ENCODE data around the gene GLRA1.
"Not testable (repeated sequence)": the region's sequence is repeated elsewhere in the genome, so short reads cannot be mapped to it uniquely, and the experiment has no call there.

Gene GLRA1

GRCh38 chr5:151881621-151882225 is 42.9 kb downstream of the GLRA1 start:
- no peak for DNase-seq

- no peak for DNase-seq
Measured at GRCh38 chr5:151880324-151880723, 44.3 kb downstream of the GLRA1 start.

- no peak for DNase-seq
Measured at GRCh38 chr5:151873701-151874100, 51.0 kb downstream of the GLRA1 start.

- DNase-seq = no peak
Measured at GRCh38 chr5:151872701-151873100, 52.0 kb downstream of the GLRA1 start.

GRCh38 chr5:151870820-151871219 is 53.8 kb downstream of the GLRA1 start:
- peak; percentile 0 to 24 (median 5) for DNase-seq

GRCh38 chr5:151870271-151870670 is 54.4 kb downstream of the GLRA1 start:
- DNase-seq = no peak

GRCh38 chr5:151869843-151870242 is 54.8 kb downstream of the GLRA1 start:
- DNase-seq = no peak

GRCh38 chr5:151868451-151868850 is 56.2 kb downstream of the GLRA1 start:
- no peak for DNase-seq

GRCh38 chr5:151864061-151864748 is 60.4 kb downstream of the GLRA1 start:
- DNase-seq = no peak

- DNase-seq = no peak
Measured at GRCh38 chr5:151863566-151863965, 61.1 kb downstream of the GLRA1 start.

- DNase-seq = no peak
Measured at GRCh38 chr5:151862811-151863472, 61.7 kb downstream of the GLRA1 start.

GRCh38 chr5:151860867-151861266 is 63.8 kb downstream of the GLRA1 start:
- not testable (repeated sequence) for DNase-seq

- no peak for DNase-seq
Measured at GRCh38 chr5:151856861-151857260, 67.8 kb downstream of the GLRA1 start.

- no peak for DNase-seq
Measured at GRCh38 chr5:151855701-151856100, 69.0 kb downstream of the GLRA1 start.

GRCh38 chr5:151847871-151848270 is 76.8 kb downstream of the GLRA1 start:
- DNase-seq = no peak

- no peak for DNase-seq
Measured at GRCh38 chr5:151846765-151847164, 77.9 kb downstream of the GLRA1 start.

- not testable (repeated sequence) for DNase-seq
Measured at GRCh38 chr5:151832843-151833242, 91.8 kb downstream of the GLRA1 start.

- DNase-seq = no peak
Measured at GRCh38 chr5:151829370-151829769, 95.3 kb downstream of the GLRA1 start.

- DNase-seq = peak; percentile 65 to 67 (median 65)
Measured at GRCh38 chr5:151825445-151825844, 99.2 kb downstream of the GLRA1 start.

- DNase-seq = peak in 1 of 3 donors; percentile 24
Measured at GRCh38 chr5:151822141-151822540, 102.5 kb downstream of the GLRA1 start.

- no peak for DNase-seq
Measured at GRCh38 chr5:151820903-151821302, 103.7 kb downstream of the GLRA1 start.

GRCh38 chr5:151820271-151820670 is 104.4 kb downstream of the GLRA1 start:
- DNase-seq = no peak

- DNase-seq = no peak
Measured at GRCh38 chr5:151819830-151820229, 104.8 kb downstream of the GLRA1 start.

- no peak for DNase-seq
Measured at GRCh38 chr5:151815051-151815450, 109.6 kb downstream of the GLRA1 start.

All from suppressor macrophage treated with lipopolysaccharide for 1 hour (primary cell).